CD14-positive monocyte (primary cell): ENCODE measurements around the gene LUC7L2. TPM values are rescaled to one million over a fixed set of nuclear protein-coding genes. Genes with fewer than 3 reads are reported as not detected.

Experiments
- DNase-seq, 3 donors: peaks; one replicate each; pipeline ENCODE4 v3.0.0-alpha.2; 2011 to 2022
- H2AFZ ChIP-seq: 2 replicates; pipeline ENCODE4 v1.6.0; 2012; ENCODE audit warnings: mild to moderate bottlenecking, low read depth, low read length, inconsistent platforms; ENCODE audit not compliant: insufficient read depth, poor library complexity, severe bottlenecking
- H3K27ac ChIP-seq, 2 donors: 1 replicate in 1 of 2; 2 replicates in 1 of 2; pipeline ENCODE4 v1.5.1; 2012 to 2013; ENCODE audit warnings: low read length in 2 of 2, control low read depth in 1 of 2, inconsistent platforms in 1 of 2, low read depth in 1 of 2, mild to moderate bottlenecking in 1 of 2
- H3K27me3 ChIP-seq, 2 donors: one replicate each; pipeline versions ENCODE4 v1.6.0 to v1.6.1; 2011 to 2013; ENCODE audit warnings: low read length in 2 of 2; ENCODE audit not compliant: control insufficient read depth in 2 of 2, insufficient read depth in 2 of 2
- H3K36me3 ChIP-seq, 2 donors: replicated peaks in 1 of 2; 1 replicate in 1 of 2; 2 replicates in 1 of 2; pipeline versions ENCODE4 v1.5.1 to v1.6.1; 2012 to 2013; ENCODE audit warnings: low read length in 2 of 2, control low read depth in 1 of 2, inconsistent platforms in 1 of 2, mild to moderate bottlenecking in 1 of 2; ENCODE audit not compliant: insufficient read depth in 2 of 2, control insufficient read depth in 1 of 2
- H3K4me1 ChIP-seq, 2 donors: 1 replicate in 1 of 2; 2 replicates in 1 of 2; pipeline versions ENCODE4 v1.5.1 to v1.6.1; 2012 to 2013; ENCODE audit warnings: low read length in 2 of 2, control low read depth in 1 of 2, inconsistent platforms in 1 of 2, mild to moderate bottlenecking in 1 of 2, moderate library complexity in 1 of 2; ENCODE audit not compliant: insufficient read depth in 2 of 2, control insufficient read depth in 1 of 2
- H3K4me2 ChIP-seq: replicated peaks from 2 replicates; pipeline ENCODE3; 2012; ENCODE audit warnings: low read length, moderate library complexity, mild to moderate bottlenecking; ENCODE audit not compliant: poor library complexity, severe bottlenecking; ENCODE audit errors: extremely low read depth
- H3K4me3 ChIP-seq, 3 experiments: fragments of 200-600 bp in 1 of 3; sonication (generic) in 1 of 3; replicated peaks in 1 of 3; 1 replicate in 2 of 3; 2 replicates in 1 of 3; pipeline ENCODE4 v1.5.1; 2011 to 2013; ENCODE audit warnings: low read length in 3 of 3, mild to moderate bottlenecking in 3 of 3, control low read depth in 2 of 3, low read depth in 2 of 3, inconsistent platforms in 1 of 3, moderate library complexity in 1 of 3
- H3K79me2 ChIP-seq: 2 replicates; pipeline ENCODE4 v1.6.0; 2012; ENCODE audit warnings: mild to moderate bottlenecking, control low read depth, inconsistent platforms, low read length, moderate library complexity; ENCODE audit not compliant: insufficient read depth
- H3K9ac ChIP-seq: 2 replicates; pipeline ENCODE4 v1.6.0; 2017; ENCODE audit warnings: low read length, mild to moderate bottlenecking; ENCODE audit not compliant: insufficient read depth, poor library complexity, severe bottlenecking
- H3K9me3 ChIP-seq, 2 donors: replicated peaks in 1 of 2; 1 replicate in 1 of 2; 2 replicates in 1 of 2; pipeline versions ENCODE4 v1.5.1 to v1.6.1; 2012 to 2013; ENCODE audit warnings: low read length in 2 of 2, control low read depth in 1 of 2; ENCODE audit not compliant: control insufficient read depth in 1 of 2, insufficient read depth in 1 of 2
- H4K20me1 ChIP-seq: 2 replicates; pipeline ENCODE4 v1.6.0; 2012; ENCODE audit warnings: mild to moderate bottlenecking, low read length, control low read depth, moderate library complexity; ENCODE audit not compliant: insufficient read depth
- H3K27ac Mint-ChIP-seq, 7 donors: one replicate each; pipeline ENCODE4 v1.8.0; 2020; ENCODE audit warnings: mild to moderate bottlenecking in 7 of 7, mixed read lengths in 7 of 7, moderate library complexity in 6 of 7, inconsistent platforms in 2 of 7
- H3K27me3 Mint-ChIP-seq, 3 donors: one replicate each; pipeline ENCODE4 v1.8.0; 2021 to 2022; ENCODE audit warnings: low read depth in 3 of 3, mild to moderate bottlenecking in 3 of 3, mixed read lengths in 3 of 3, moderate library complexity in 3 of 3, inconsistent platforms in 1 of 3
- H3K36me3 Mint-ChIP-seq, 2 donors: one replicate each; pipeline ENCODE4 v1.8.0; 2020; ENCODE audit warnings: mixed read lengths in 2 of 2, inconsistent platforms in 1 of 2, mild to moderate bottlenecking in 1 of 2
- H3K4me1 Mint-ChIP-seq: one replicate; pipeline ENCODE4 v1.8.0; 2020; ENCODE audit warnings: mild to moderate bottlenecking, mixed read lengths
- H3K4me3 Mint-ChIP-seq, 2 donors: one replicate each; pipeline ENCODE4 v1.8.0; 2020; ENCODE audit warnings: mild to moderate bottlenecking in 2 of 2, mixed read lengths in 2 of 2, moderate library complexity in 1 of 2
- H3K9me3 Mint-ChIP-seq, 7 donors: one replicate each; pipeline ENCODE4 v1.8.0; 2020 to 2022; ENCODE audit warnings: mixed read lengths in 7 of 7, mild to moderate bottlenecking in 6 of 7, moderate library complexity in 6 of 7, inconsistent platforms in 2 of 7
- WGBS: methylation state at CpG from one replicate; pipeline ENCODE4 v1.1.5; 2013; ENCODE audit warnings: missing lambda C conversion rate; ENCODE audit not compliant: insufficient coverage; 5-methylcytosine and 5-hydroxymethylcytosine counted together
- intact Hi-C, 2 donors: fragments of 100-400 bp; cut with micrococcal nuclease; formaldehyde crosslinking; loops; one replicate each; pipeline versions ENCODE4 v1.15.0 to v1.15.1; 2023
- polyA minus RNA-seq: library from RNA; depleted of rRNA, polyadenylated mRNA; stranded (reverse); fragments of >200 nt; gene quantifications from 2 replicates; pipeline ENCODE4 v1.2.3, GENCODE V29; 2012
- polyA plus RNA-seq, 3 donors: library from polyadenylated mRNA; depleted of rRNA in 1 of 3; unstranded in 2 of 3; stranded (reverse) in 1 of 3; fragments of 300-500 nt in 2 of 3; fragments of >200 nt in 1 of 3; fragmentation: Illumina TruSeq in 2 of 3; gene quantifications; 1 replicate in 2 of 3; 2 replicates in 1 of 3; pipeline ENCODE4 v1.2.3, GENCODE V29; 2012 to 2021
- total RNA-seq, 12 experiments: library from RNA in 1 of 12; stranded (reverse) in 1 of 12; fragments of 120-200 nt in 1 of 12; gene quantifications; one replicate each; pipeline ENCODE4 v1.2.4 and lab custom pipeline; 2013 to 2026; ENCODE audit warnings: mixed read lengths in 6 of 12, inconsistent platforms in 1 of 12
- TF ChIP-seq, protein P1 (sequence below): fragments of 200-600 bp; IDR thresholded peaks from one replicate; pipeline ENCODE4 v1.8.0; 2022; ENCODE audit warnings: antibody characterized with exemption, mild to moderate bottlenecking

Gene LUC7L2
- total RNA-seq (2013) = 28.5 TPM
- polyA plus RNA-seq (10 to 100 TPM; 24.7 to 54.5 (median 26.8) TPM), polyA minus RNA-seq (88.4 and 93.3 TPM in 2 replicates), total RNA-seq (lab: John Stamatoyannopoulos, UW) (9.8 to 46.3 (median 27.2) reads per million in 11 experiments)

DNA sequence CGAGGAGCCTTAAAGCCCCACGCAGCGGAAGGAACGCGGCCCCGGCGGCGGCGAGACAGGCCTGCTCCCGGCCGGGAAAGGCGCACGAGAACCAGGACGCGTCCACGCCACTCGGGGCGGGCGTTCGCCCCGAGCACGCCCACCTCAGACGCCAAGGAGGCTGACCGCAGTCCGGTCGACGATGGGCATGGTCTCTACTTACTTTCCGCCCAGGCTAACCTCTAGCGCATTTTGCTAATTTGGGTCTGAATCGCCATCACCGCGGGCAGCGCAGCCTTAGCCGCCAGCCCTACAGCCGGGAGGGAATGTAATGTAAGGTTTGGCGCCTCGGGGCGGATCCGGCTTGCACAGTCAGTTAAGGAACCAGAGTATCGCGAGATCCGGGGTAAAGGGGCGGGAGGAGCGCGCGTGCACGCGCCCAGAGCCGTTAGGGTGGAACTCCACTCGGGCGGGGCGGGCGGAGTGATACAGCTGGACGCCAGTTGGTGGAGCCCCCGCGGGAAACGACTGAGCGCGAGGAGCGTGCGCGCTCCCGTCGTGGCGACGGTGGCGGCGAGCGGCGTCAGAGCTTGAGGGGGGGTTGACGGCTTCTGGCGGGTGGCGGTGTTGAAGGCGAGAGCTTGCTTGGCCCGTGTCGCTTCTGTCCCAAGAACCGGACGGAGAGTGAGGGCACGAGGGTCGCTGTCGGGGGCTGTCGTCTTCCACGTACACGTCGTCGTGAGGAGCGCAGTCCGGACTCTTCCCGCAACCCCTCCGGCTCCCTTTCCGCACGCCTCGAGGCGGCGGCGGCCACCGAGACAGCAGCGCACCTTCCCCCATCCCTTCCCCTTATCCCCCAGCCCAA, at the start of gene LUC7L2:
TSS of gene LUC7L2 (plus strand) at position 529 of the 844 bp plus-strand sequence. CDS start 368 bp downstream, outside the sequence.
- H3K4me1 Mint-ChIP-seq = peaks cover 40% of the 10 kb centered on the region
- peak; percentile 98 to 99 (median 99) for DNase-seq
- H3K79me2 ChIP-seq = peaks cover 73% of the 10 kb centered on the region
- no peaks in the 10 kb centered on the region for H3K27me3 ChIP-seq
- intact Hi-C loops = loop anchor here (1.0 to 10.0 kb wide), 3 partner anchors 19 to 1115 kb away; partner anchors contain the start of genes FMC1 (in 1 of the 2) and MKRN1 (in 1 of the 2)
- no peaks in the 10 kb centered on the region for H3K27me3 Mint-ChIP-seq
- H3K4me3 ChIP-seq = peak within 1 kb of the TSS; percentile 46 to 93 (median 92)
- H3K9me3 Mint-ChIP-seq = no peaks in the 10 kb centered on the region
- H3K4me3 Mint-ChIP-seq = peak within 1 kb of the TSS; percentile 97 to 98
- TF ChIP-seq, protein P1, sequence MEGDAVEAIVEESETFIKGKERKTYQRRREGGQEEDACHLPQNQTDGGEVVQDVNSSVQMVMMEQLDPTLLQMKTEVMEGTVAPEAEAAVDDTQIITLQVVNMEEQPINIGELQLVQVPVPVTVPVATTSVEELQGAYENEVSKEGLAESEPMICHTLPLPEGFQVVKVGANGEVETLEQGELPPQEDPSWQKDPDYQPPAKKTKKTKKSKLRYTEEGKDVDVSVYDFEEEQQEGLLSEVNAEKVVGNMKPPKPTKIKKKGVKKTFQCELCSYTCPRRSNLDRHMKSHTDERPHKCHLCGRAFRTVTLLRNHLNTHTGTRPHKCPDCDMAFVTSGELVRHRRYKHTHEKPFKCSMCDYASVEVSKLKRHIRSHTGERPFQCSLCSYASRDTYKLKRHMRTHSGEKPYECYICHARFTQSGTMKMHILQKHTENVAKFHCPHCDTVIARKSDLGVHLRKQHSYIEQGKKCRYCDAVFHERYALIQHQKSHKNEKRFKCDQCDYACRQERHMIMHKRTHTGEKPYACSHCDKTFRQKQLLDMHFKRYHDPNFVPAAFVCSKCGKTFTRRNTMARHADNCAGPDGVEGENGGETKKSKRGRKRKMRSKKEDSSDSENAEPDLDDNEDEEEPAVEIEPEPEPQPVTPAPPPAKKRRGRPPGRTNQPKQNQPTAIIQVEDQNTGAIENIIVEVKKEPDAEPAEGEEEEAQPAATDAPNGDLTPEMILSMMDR = no peak
- H3K27ac ChIP-seq = peak within 1 kb of the TSS; percentile 94 to 100
- H3K4me1 ChIP-seq = peaks cover 28 to 55% of the 10 kb centered on the region in 2 donors
- H3K27ac Mint-ChIP-seq = peak within 1 kb of the TSS; percentile 95 to 99 (median 99)
- under 1% methylated on average over 96 of the region's 98 CpGs for WGBS
- H3K9me3 ChIP-seq = no peaks in the 10 kb centered on the region
- H4K20me1 ChIP-seq = peaks cover 35% of the 10 kb centered on the region
- peak within 1 kb of the TSS; percentile 93 for H3K9ac ChIP-seq
- H3K4me2 ChIP-seq = peak within 1 kb of the TSS; percentile 97
- peaks cover 5 to 7% of the 10 kb centered on the region in 2 donors for H3K36me3 Mint-ChIP-seq
- H3K36me3 ChIP-seq = peaks cover 3 to 17% of the 10 kb centered on the region in 2 donors
- peak within 1 kb of the TSS; percentile 81 for H2AFZ ChIP-seq

GRCh38 chr7:139317939-139318505, 41.7 kb upstream of the LUC7L2 start:
- H3K9ac ChIP-seq = no peak overlapping the region
- Mint-ChIP-seq H3K36me3 (no peaks in the 10 kb centered on the region), H3K4me3 (no peak overlapping the region), H3K27ac (no peak overlapping the region), H3K4me1 (no peaks in the 10 kb centered on the region), H3K27me3 (peaks cover 1 to 4% (median 2%) of the 10 kb centered on the region in 3 donors), H3K9me3 (no peaks in the 10 kb centered on the region)
- no peak overlapping the region for H2AFZ ChIP-seq
- H3K79me2 ChIP-seq = no peaks in the 10 kb centered on the region
- WGBS = 0% methylated on average over 1 of the region's 5 CpGs
- H4K20me1 ChIP-seq = no peaks in the 10 kb centered on the region
- intact Hi-C loops = no loop called here
- no peaks in the 10 kb centered on the region for H3K27me3 ChIP-seq
- H3K4me2 ChIP-seq = no peak overlapping the region
- no peaks in the 10 kb centered on the region for H3K9me3 ChIP-seq
- TF ChIP-seq, protein P1 = no peak
- no peaks in the 10 kb centered on the region for H3K36me3 ChIP-seq
- H3K27ac ChIP-seq = no peak overlapping the region
- H3K4me1 ChIP-seq = no peaks in the 10 kb centered on the region
- H3K4me3 ChIP-seq = no peak overlapping the region
- no peak for DNase-seq
